HG02798 (cell line): ENCODE measurements around the gene ALDH1A2.
"Not testable (repeated sequence)": the region's sequence is repeated elsewhere in the genome, so short reads cannot be mapped to it uniquely, and the experiment has no call there.

Experiments used
- ATAC-seq: cut with Tn5 transposase; IDR thresholded peaks from one replicate; pipeline ENCODE4 v1.9.1; 2021; ENCODE audit warnings: mild to moderate bottlenecking; ENCODE audit not compliant: unreplicated experiment, poor library complexity

Gene ALDH1A2

GRCh38 chr15:58069008-58069407, 3.5 kb upstream of the ALDH1A2 start:
- ATAC-seq: no peak

GRCh38 chr15:58066042-58066867, 744 bp upstream of the ALDH1A2 start:
- peak; percentile 62 for ATAC-seq

- ATAC-seq: no peak
Measured at GRCh38 chr15:58064980-58065444, 499 bp downstream of the ALDH1A2 start.

DNA sequence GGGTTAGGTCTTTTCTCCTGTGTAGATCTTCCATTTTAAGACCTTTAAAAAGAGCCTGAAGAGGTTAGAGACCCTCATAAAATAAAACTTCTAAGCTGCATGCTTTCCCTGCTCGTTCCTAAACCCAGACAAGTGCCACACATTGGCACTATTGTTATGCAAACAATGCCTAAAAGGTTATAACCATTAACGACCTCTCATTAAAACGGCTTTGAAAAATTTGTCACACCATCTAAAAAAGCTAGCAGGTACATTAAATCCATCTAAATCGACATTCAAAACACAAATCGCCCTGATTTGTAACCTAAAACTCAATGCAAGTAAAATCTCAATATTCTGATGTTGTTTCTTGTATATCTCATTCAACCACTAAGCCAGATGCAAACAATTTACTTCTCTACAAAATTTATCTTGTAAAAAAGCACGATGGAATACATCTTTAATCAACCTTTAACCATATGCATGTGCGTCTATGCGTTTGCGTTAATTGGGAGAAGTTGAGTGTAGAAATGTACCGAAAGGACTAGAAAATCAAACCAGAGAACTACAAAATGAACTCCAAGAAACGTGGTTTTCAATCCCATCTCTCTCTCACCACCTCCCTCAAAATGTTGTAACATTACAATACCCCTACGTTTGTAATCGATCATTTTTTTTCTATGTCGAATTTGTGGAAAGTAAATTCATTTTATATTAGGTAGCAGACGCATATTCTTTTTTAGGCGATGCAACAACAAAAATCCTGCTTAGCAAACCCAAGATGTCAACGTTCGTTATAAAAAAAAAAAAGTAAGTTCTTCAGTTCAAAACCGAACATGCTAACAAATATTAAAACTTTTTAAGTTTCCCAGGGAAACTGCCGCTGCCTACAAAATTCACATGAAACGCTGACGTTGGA, 1.2 kb downstream of the ALDH1A2 start:
- ATAC-seq: no peak

- no peak for ATAC-seq
Measured at GRCh38 chr15:58063614-58064013, 1.9 kb downstream of the ALDH1A2 start.

GRCh38 chr15:58062983-58063382, 2.5 kb downstream of the ALDH1A2 start:
- ATAC-seq: no peak

GRCh38 chr15:58062175-58062574, 3.3 kb downstream of the ALDH1A2 start:
- no peak for ATAC-seq

DNA sequence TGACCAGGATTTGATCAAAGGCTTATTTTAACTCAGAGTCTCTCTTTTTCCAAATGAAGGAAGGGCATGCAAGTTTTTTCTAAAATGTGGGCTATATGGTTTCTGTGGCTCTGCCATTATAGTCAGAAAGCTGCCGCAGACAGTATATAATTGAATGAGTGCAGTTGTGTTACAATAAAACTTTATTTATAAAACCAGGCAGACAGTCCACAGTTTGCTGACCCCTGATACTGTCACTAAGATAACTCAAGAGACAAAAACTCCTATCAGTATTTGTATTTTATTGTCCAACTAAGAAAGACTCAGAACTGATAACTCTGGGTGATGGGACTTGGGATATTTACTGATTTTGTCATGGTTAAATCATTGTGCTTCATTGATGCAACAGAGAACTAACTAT, 4.9 kb downstream of the ALDH1A2 start:
- ATAC-seq: no peak

DNA sequence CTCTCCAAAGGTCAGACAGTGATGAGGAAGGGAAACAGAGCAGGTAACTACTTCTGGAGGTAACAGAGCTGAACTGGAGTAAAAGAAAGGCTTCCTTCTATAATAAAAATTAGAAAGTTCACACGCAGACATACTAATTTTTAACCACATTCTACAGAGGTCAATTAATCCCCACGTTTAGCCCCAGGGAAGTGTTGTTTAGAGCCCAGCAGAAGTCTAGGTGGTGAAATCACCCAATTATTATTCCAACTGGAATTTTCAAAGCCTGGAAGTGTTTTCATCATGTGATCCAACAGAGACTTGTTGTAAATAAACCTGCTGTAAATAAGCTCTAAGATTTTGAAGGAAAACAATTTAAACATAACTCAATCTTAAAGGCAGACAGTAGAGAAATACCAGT, 6.8 kb downstream of the ALDH1A2 start:
- ATAC-seq: no peak

DNA sequence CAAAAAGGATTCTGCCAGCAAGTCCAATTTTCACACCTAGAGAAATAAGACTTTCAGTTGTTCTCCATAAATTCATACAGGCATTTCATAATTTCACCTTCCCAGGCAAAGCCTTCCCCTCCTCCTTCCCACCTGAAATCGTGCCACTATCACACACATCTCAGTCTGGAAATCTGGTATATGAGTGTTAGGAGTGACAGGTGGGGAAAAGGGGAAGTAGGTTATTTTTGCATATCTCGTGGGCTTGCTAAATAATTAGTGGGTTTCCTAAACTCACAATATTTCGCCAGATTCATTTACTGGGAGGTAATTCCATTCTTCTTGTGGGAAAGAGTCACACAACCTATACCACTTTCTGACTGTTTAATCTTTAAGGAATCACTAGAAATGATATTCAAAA, 7.4 kb downstream of the ALDH1A2 start:
- ATAC-seq: no peak

- ATAC-seq: no peak
Measured at GRCh38 chr15:58057559-58057958, 8.0 kb downstream of the ALDH1A2 start.

- ATAC-seq: no peak
Measured at GRCh38 chr15:58056015-58056414, 9.5 kb downstream of the ALDH1A2 start.

DNA sequence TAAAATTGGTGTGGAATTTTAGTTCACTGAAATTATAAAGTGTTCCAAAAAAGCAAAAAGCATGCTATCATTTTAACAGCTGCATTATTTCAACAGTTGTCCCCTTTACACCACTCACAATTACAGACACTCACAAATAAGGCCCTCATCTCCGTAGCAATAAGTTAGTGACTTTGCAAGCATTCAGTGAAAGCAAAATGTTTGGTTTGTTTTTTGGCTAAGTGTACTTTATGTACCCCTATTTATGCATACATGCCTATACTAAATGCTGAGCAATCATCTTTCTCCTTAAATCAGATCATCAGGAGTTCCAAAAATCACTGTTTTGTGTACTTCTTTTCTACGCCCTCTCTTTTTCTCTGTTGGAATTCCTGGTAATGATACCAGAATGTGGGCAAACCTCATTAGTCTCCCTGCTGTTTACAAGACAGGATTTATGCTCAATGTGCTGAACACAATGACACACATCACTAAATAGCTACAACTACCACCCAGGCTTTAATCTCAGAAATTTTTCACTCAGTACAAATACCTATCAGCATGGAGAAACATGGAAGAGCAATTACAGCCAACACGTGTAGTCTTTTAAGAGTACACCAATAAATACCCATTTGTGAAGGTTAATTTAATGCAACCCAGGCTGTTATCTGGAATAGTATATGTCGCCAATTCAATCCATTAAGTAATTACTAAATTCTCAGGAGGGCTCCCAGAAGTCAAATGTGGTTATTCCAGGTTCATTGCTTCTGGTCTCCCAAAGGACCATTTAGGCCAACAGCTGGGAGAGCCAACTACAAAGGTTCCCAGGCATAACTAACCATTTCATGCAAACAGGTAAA, 12.0 kb downstream of the ALDH1A2 start:
- ATAC-seq: no peak

DNA sequence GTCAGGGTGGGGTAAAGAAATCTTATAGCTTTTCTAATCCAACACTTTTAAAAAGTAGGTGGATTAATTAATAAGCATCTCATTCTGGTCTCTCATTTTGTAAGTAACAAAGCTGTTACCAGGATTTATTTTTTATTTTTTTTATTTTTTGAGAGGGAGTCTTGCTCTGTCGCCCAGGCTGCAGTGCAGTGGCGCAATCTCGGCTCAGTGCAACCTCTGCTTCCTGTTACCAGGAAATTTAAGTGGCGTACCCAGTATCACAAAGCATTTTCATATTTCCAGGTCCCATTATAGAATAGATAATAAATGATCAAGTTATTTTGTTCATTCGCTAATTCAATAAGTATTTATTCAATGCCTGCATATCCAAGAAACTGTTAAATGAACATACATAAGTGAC, 13.2 kb downstream of the ALDH1A2 start:
- ATAC-seq: no peak

DNA sequence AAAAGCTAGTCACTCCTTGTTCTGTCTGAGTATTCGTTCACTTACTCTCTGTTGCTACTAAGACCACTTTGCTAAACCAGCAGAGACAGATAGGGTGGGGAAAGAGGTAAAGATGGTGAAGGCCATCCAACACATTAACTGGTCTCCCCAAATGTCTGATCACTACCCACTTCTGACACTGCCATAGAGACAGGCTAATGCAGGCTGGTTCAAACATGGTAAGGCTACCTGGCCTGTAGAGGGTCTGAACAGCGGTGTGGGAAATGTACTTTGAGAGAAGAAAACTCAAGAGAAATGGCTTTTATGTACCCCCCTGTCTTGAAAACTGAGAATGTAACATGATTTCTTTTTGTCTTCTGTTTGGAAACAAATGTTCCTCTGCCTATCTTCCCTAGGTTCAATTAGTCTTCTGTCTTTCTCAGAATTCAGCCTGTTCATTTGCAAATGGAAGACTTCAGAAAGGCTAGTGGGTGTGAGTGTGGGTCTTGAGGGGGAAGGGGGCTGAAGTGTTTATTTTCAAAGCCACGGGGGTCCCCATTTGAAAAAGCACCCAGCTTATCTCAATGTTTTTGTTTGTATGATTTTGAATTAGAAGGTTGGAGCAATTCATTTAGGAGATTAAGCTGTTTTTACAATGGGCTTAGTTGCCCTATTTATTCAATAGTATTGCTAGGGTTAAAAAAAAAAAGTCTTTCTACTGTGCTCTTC, 15.8 kb downstream of the ALDH1A2 start:
- no peak for ATAC-seq

DNA sequence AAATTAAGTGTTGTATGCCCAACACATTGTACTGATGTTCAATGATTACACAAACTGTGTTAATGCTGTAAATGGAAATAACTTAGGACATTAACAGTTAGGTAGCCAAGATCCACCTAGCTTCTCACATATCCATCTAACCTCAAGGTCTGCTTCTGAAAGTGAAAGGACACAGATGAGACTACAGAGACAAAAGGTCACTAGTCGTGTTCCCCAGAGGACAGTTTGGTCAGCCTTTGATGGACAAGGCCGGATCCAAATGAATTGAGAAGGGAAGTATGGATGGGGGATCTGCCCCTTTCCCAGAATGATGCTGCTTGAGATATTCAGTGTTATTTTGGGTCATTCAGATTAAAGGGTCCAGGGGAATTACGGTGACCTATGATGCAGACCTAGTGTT, 17.2 kb downstream of the ALDH1A2 start:
- ATAC-seq: no peak

DNA sequence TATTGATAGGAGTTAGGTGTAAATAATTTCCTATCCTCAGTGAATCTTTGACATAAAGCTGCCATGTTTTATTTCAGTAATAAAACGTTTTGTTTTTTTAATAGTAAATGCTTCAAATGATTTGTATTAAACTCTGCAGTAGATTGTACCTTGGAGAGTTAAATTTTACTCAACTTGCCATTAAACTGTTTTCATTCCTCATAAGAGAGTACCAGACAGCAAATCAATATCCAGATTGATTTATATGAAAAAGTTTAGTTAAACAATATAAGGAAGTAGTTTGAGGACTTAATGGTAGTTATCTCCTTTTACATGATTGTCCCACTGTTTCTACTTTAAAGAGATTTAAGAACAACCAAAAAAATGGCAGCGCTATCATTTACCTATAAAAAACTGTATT, 18.4 kb downstream of the ALDH1A2 start:
- no peak for ATAC-seq

DNA sequence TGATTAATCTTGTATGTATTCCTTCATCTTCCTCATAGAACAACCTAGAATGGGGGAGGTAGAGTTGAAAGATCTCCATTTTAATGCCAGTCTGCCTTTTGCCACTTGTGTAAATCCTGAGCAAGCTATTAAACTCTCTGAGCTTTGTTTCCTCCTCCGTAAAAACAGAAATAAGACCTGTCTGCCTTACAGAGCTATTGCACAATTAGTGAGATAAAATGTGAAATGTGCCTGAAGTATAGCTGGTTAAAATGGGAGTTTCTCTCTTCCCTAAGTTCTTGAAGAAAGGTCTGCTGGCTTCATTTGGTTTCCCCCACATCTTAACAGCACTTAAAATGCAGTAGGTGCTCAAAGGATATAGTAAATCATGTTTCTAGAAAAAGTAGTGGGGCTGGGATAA, 19.0 kb downstream of the ALDH1A2 start:
- ATAC-seq: no peak

DNA sequence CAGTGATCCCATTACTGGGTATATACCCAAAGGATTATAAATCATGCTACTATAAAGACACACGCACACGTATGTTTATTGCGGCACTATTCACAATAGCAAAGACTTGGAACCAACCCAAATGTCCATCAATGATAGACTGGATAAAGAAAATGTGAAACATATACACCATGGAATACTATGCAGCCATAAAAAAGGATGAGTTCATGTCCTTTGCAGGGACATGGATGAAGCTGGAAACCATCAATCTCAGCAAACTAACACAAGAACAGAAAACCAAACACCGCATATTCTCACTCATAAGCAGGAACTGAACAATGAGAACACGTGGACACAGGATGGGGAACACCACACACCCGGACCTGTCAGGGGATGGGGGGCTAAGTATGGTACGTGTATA, 20.1 kb downstream of the ALDH1A2 start:
- ATAC-seq: not testable (repeated sequence)

GRCh38 chr15:58044551-58044950, 21.0 kb downstream of the ALDH1A2 start:
- ATAC-seq: no peak
